Left lung (tissue), 10 donors: Measurements from ENCODE around the gene BCL2L12. TPM values are rescaled to one million over a fixed set of nuclear protein-coding genes. Genes with fewer than 3 reads are reported as not detected.

Experiments
- ATAC-seq: fragments of 200-7000 bp; cut with Tn5 transposase; one replicate; pipeline ENCODE4 v1.9.1; 2020; ENCODE audit warnings: moderate library complexity
- DNase-seq, 4 donors: peaks; one replicate each; pipeline ENCODE4 v3.0.0-alpha.2; 2013 to 2020
- H3K27ac ChIP-seq, 2 donors: fragments of 200-600 bp; sonication (generic) in 1 of 2; one replicate each; pipeline versions ENCODE4 v1.5.0 to v1.8.0; 2020 to 2021
- H3K27me3 ChIP-seq, 2 donors: fragments of 200-600 bp; sonication (generic) in 1 of 2; one replicate each; pipeline versions ENCODE4 v1.5.0 to v1.8.0; 2020 to 2021
- H3K36me3 ChIP-seq, 2 donors: fragments of 200-600 bp; sonication (generic) in 1 of 2; one replicate each; pipeline versions ENCODE4 v1.5.0 to v1.8.0; 2020 to 2021
- H3K4me1 ChIP-seq, 2 donors: fragments of 200-600 bp; one replicate each; pipeline ENCODE4 v1.8.0; 2021
- H3K4me3 ChIP-seq, 2 donors: fragments of 200-600 bp; sonication (generic) in 1 of 2; one replicate each; pipeline versions ENCODE4 v1.5.0 to v1.8.0; 2020 to 2021; ENCODE audit warnings: mild to moderate bottlenecking in 1 of 2
- H3K9me3 ChIP-seq, 2 donors: fragments of 200-600 bp; sonication (generic) in 1 of 2; one replicate each; pipeline versions ENCODE4 v1.5.0 to v1.8.0; 2020 to 2021
- CTCF ChIP-seq, 2 donors: fragments of 200-600 bp; sonication (generic) in 1 of 2; IDR thresholded peaks; one replicate each; pipeline versions ENCODE4 v1.5.0 to v1.8.0; 2021; ENCODE audit warnings: antibody characterized with exemption in 2 of 2
- intact Hi-C, 2 donors: fragments of 100-400 bp; cut with DNase I; formaldehyde crosslinking; loops; one replicate each; pipeline versions ENCODE4 v1.11.2 to v1.14.2; 2022
- polyA plus RNA-seq, 6 donors: library from polyadenylated mRNA; unstranded; fragments of 120-200 nt; gene quantifications; one replicate each; pipeline ENCODE4 v1.2.1, GENCODE V29; 2013; ENCODE audit not compliant: insufficient read length in 6 of 6
- total RNA-seq, 2 donors: library from RNA; stranded (reverse); fragmentation: NEBNext Ultra II Directional; extraction: Animal tissue kit (Norgen Biotek cat#: 25700); gene quantifications; one replicate each; pipeline ENCODE4 v1.2.1, GENCODE V29; 2021
- donor health status: DM: no; HTN: yes; CAD: no.
- donor health status: DM: no; HTN: no; CAD: no.

The BCL2L12 gene
- total and polyA plus RNA-seq, 8 donors, result 20.6 to 30.1 (median 26.0) TPM

- DNase-seq (peak in 1 of 4 donors; percentile 73), ATAC-seq (no peak)
- Histone ChIP-seq H3K27me3 (no peaks in the 10 kb centered on the region), H3K9me3 (no peaks in the 10 kb centered on the region), H3K36me3 (peaks cover 0 to 96% of the 10 kb centered on the region in 2 donors), H3K27ac (no peak overlapping the region), H3K4me3 (no peak overlapping the region), H3K4me1 (no peaks in the 10 kb centered on the region)
- intact Hi-C loops, result no loop called here
- no peak for TF ChIP-seq CTCF (IDR thresholded peaks at IDR 0.05)
Measured at GRCh38 chr19:49651820-49652550, 13.7 kb upstream of the BCL2L12 start.

GRCh38 chr19:49652551-49653465 lies 12.9 kb upstream of the BCL2L12 start:
- Histone ChIP-seq H3K27me3 (no peaks in the 10 kb centered on the region), H3K27ac (no peak overlapping the region), H3K36me3 (peaks cover 0 to 96% of the 10 kb centered on the region in 2 donors), H3K9me3 (no peaks in the 10 kb centered on the region), H3K4me3 (no peak overlapping the region), H3K4me1 (no peaks in the 10 kb centered on the region)
- intact Hi-C loops, result no loop called here
- TF ChIP-seq CTCF (IDR thresholded peaks at IDR 0.05), result no peak
- ATAC-seq (no peak), DNase-seq (peak in 1 of 4 donors; percentile 75)

GRCh38 chr19:49653466-49653806 lies 12.3 kb upstream of the BCL2L12 start:
- ATAC-seq (no peak), DNase-seq (peak in 1 of 4 donors; percentile 66)
- no peak overlapping the region for H3K4me3 ChIP-seq
- peaks cover 0 to 96% of the 10 kb centered on the region in 2 donors for H3K36me3 ChIP-seq
- no peaks in the 10 kb centered on the region for H3K4me1 ChIP-seq
- no peaks in the 10 kb centered on the region for H3K9me3 ChIP-seq
- H3K27ac ChIP-seq, result no peak overlapping the region
- TF ChIP-seq CTCF (IDR thresholded peaks at IDR 0.05), result no peak
- no peaks in the 10 kb centered on the region for H3K27me3 ChIP-seq
- intact Hi-C loops, result no loop called here

GRCh38 chr19:49654581-49654980 lies 11.2 kb upstream of the BCL2L12 start:
- no peak overlapping the region for H3K27ac ChIP-seq
- no peak for TF ChIP-seq CTCF (IDR thresholded peaks at IDR 0.05)
- H3K9me3 ChIP-seq, result no peaks in the 10 kb centered on the region
- no peak for DNase-seq
- peaks cover 0 to 96% of the 10 kb centered on the region in 2 donors for H3K36me3 ChIP-seq
- H3K4me3 ChIP-seq, result no peak overlapping the region
- intact Hi-C loops, result no loop called here
- H3K4me1 ChIP-seq, result no peaks in the 10 kb centered on the region
- ATAC-seq, result no peak
- H3K27me3 ChIP-seq, result no peaks in the 10 kb centered on the region
